Brain microvascular endothelial cell (primary cell): Measurements from ENCODE around the gene NAT8L.

Source experiments
- DNase-seq: peaks from one replicate; pipeline ENCODE4 v3.0.0-alpha.2; 2020
- H3K27ac ChIP-seq: fragments of 250-450 bp; sonication (Bioruptor Pico); 2 replicates; pipeline ENCODE4 v1.5.1; 2020; ENCODE audit warnings: mild to moderate bottlenecking, moderate library complexity
- H3K27me3 ChIP-seq: fragments of 250-450 bp; sonication (Bioruptor Pico); replicated peaks from 2 replicates; pipeline ENCODE4 v1.5.1; 2020; ENCODE audit warnings: mild to moderate bottlenecking
- H3K36me3 ChIP-seq: fragments of 250-450 bp; sonication (Bioruptor Pico); replicated peaks from 2 replicates; pipeline ENCODE4 v1.5.1; 2020; ENCODE audit warnings: mild to moderate bottlenecking
- H3K4me3 ChIP-seq: 2 replicates; pipeline ENCODE4 v1.5.1; 2011; ENCODE audit warnings: low read depth, mild to moderate bottlenecking, control low read depth, low read length, moderate library complexity
- in situ Hi-C: cut with HindIII; loops from 2 replicates; pipeline ENCODE4 v1.10.0; 2017; ENCODE audit warnings: low sequenced_read_pairs, low pct_ligation_motif_present
- TF ChIP-seq, protein P1 (sequence below): IDR thresholded peaks from 2 replicates; pipeline ENCODE4 v1.5.1; 2011; ENCODE audit warnings: low read depth, mild to moderate bottlenecking, moderate library complexity, low read length, control low read depth, inconsistent platforms; ENCODE audit errors: missing control alignments

The NAT8L gene

DNA sequence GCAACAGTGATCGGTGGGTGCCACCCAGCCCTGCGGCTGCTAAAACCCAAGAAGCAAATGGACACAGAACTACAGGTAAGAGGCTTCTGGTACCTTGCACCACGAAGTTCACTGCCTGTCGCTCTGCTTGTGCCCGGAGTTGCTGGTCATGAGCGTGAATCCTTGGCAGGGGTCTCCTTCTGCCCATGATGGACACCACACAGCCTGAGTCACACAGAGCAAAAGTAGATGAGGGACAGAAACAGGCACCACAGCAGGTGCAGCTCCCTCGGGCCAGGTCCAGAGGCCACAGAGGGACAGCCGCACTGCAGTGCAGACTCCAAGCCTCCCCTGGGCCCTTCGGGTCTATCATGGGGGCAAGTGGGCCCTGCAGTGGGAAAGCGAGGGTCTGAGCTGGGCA, 22.4 kb downstream of the NAT8L start:
- Histone ChIP-seq H3K36me3 (no peaks in the 10 kb centered on the region), H3K4me3 (no peak overlapping the region), H3K27ac (no peak overlapping the region), H3K27me3 (no peaks in the 10 kb centered on the region)
- TF ChIP-seq, protein P1, sequence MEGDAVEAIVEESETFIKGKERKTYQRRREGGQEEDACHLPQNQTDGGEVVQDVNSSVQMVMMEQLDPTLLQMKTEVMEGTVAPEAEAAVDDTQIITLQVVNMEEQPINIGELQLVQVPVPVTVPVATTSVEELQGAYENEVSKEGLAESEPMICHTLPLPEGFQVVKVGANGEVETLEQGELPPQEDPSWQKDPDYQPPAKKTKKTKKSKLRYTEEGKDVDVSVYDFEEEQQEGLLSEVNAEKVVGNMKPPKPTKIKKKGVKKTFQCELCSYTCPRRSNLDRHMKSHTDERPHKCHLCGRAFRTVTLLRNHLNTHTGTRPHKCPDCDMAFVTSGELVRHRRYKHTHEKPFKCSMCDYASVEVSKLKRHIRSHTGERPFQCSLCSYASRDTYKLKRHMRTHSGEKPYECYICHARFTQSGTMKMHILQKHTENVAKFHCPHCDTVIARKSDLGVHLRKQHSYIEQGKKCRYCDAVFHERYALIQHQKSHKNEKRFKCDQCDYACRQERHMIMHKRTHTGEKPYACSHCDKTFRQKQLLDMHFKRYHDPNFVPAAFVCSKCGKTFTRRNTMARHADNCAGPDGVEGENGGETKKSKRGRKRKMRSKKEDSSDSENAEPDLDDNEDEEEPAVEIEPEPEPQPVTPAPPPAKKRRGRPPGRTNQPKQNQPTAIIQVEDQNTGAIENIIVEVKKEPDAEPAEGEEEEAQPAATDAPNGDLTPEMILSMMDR, result no peak
- in situ Hi-C loops, result no loop called here
- no peak for DNase-seq

DNA sequence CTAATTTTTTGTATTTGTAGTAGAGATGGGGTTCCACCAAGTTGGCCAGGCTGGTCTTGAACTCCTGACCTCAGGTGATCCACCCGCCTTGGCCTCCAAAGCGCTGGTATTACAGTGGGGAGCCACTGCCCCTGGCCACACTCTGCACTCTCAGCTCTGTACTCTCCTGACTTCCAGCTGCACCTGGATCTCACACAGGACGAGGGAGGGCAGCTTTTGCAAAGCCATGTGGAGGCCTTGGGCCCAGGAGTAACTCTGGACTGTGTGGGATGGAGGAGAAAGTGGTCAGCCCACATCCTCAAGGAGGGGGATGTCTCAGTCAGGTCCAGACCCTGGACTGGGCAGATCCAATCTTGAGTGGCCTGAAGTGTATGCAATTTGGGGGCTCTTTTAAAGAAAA, 23.0 kb downstream of the NAT8L start:
- no peak for DNase-seq
- Histone ChIP-seq H3K36me3 (no peaks in the 10 kb centered on the region), H3K27ac (no peak overlapping the region), H3K27me3 (no peaks in the 10 kb centered on the region), H3K4me3 (no peak overlapping the region)
- in situ Hi-C loops, result no loop called here
- TF ChIP-seq, protein P1, result no peak

DNA sequence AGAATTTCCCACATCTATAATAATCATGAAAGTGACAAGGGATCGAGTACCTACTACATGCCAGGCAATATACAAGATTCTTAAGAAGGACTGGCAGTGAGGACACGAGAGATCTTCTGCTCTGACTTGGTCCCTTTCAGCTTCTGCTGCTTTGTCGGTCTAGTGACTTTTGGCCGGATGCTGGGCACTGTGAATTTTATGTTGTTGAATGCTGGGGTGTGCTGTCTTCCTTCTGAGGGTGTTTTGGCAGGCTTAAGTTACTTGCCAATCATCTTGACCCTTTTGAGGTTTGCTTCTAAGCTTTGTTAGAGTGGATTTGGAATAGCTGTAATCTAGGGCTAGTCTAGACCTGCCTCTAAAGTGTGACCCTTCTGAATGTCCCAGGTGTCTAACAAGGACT, 23.5 kb downstream of the NAT8L start:
- Histone ChIP-seq H3K27ac (no peak overlapping the region), H3K27me3 (no peaks in the 10 kb centered on the region), H3K4me3 (no peak overlapping the region), H3K36me3 (no peaks in the 10 kb centered on the region)
- TF ChIP-seq, protein P1, result no peak
- no peak for DNase-seq
- in situ Hi-C loops, result no loop called here

DNA sequence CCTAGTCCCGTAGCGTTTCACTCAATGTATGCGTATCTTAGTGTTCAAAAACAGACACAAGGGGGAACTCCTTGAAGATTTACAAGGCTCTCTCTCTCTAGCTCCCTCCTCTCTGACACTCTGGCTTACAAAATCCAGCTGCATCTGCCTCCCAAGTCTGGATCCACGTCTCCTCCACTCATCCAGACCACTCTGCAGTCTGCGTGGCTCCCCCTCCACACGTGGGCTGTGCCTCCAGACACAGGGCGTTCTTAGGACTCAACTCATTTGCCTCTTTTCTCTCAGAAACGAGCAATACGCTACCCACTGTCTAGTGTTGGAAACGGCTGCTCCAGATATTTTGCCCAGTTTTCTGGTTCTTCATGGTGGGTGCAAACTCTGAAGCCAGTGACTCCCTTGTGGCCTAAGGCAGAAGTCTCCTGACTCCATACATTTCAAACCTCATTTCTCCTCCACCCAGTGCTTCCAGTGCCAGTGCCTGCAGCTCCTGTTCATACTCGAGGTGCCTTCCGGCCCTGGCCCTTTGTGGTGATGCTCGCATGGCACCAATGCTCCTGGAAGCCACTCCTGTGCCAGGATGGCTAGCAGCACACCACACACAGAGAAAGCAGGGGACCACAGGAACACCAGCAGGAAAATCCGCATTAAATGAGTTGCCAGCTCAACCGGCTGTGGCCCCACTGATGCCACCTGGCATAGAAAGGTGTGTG, 24.1 kb downstream of the NAT8L start:
- in situ Hi-C loops, result no loop called here
- TF ChIP-seq, protein P1, result no peak
- no peaks in the 10 kb centered on the region for H3K36me3 ChIP-seq
- H3K27me3 ChIP-seq, result no peaks in the 10 kb centered on the region
- no peak overlapping the region for H3K27ac ChIP-seq
- DNase-seq, result no peak
- H3K4me3 ChIP-seq, result no peak overlapping the region

DNA sequence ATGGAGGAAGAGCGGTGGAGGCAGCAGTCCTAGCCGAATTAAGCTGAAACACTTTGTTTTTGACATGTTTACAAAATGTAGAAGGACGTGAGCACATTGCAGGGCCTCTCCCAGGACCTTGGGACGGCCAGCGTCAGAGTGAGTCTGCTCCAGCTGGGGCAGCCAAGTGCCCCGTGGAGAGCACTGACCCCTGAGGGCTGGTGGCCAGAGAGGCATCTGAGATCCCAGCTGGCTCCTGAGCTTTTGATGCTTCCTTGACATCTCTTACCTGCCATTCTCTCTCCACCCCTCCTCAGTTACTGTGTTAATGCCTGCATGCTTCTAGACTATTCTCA, 24.7 kb downstream of the NAT8L start:
- no peak for DNase-seq
- Histone ChIP-seq H3K4me3 (no peak overlapping the region), H3K27ac (no peak overlapping the region), H3K27me3 (no peaks in the 10 kb centered on the region), H3K36me3 (no peaks in the 10 kb centered on the region)
- in situ Hi-C loops, result no loop called here
- TF ChIP-seq, protein P1, result no peak

DNA sequence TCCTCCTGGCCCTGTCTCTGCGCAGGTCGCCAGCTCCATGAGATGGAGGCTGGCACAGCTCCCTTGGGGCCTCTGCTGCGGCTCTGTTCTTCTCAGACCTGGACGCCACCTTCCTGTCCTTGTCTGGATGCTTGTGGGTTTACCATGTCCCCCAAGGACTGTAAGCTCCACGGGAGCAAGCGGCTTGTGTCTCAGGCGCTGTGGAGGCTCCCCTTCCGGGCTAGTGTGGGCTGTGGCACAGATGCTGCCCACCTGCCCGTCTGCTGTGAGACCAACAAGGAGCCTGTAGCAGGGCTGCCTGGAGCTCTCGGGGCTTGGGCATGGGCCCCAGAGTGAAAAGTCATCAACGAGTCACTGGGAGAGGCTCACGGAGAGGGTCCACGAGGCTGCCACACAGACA, 25.2 kb downstream of the NAT8L start:
- TF ChIP-seq, protein P1, result no peak
- in situ Hi-C loops, result no loop called here
- no peak for DNase-seq
- H3K36me3 ChIP-seq, result no peaks in the 10 kb centered on the region
- H3K4me3 ChIP-seq, result no peak overlapping the region
- no peak overlapping the region for H3K27ac ChIP-seq
- no peaks in the 10 kb centered on the region for H3K27me3 ChIP-seq
